BJ (cell line): ENCODE results near the gene STX3. TPM values are rescaled to one million over a fixed set of nuclear protein-coding genes. Genes with fewer than 3 reads are reported as not detected.

Source experiments
- CTCF ChIA-PET: fragments of 350-600 bp; formaldehyde crosslinking; extraction: SDS; loops from one replicate; lab custom pipeline; 2021; ENCODE audit warnings: antibody characterized with exemption, inconsistent platforms; lab: Yijun Ruan, JAX
- POLR2A ChIA-PET: fragments of 300-600 bp; sonication (Branson Sonifier 250); formaldehyde crosslinking; extraction: SDS; loops from one replicate; lab custom pipeline; 2021; ENCODE audit warnings: antibody characterized with exemption; lab: Charles Lee
- DNase-seq: peaks from one replicate; pipeline ENCODE4 v3.0.0-alpha.2; 2011; ENCODE audit warnings: low read depth
- H3K27me3 ChIP-seq: 2 replicates; pipeline ENCODE4 v1.6.0; 2011; ENCODE audit warnings: low read length; ENCODE audit not compliant: control insufficient read depth, insufficient read depth
- H3K36me3 ChIP-seq: 2 replicates; pipeline ENCODE4 v1.5.1; 2011; ENCODE audit warnings: low read length; ENCODE audit not compliant: control insufficient read depth, insufficient read depth
- H3K4me3 ChIP-seq: 2 replicates; pipeline ENCODE4 v1.5.1; 2011; ENCODE audit warnings: low read depth, mild to moderate bottlenecking, control low read depth, low read length
- CTCF ChIP-seq: IDR thresholded peaks from 2 replicates; pipeline ENCODE4 v1.5.1; 2011; ENCODE audit warnings: low read depth, mild to moderate bottlenecking, control low read depth, inconsistent platforms, low read length, moderate library complexity; ENCODE audit not compliant: insufficient read depth
- polyA plus RNA-seq: library from polyadenylated mRNA; depleted of rRNA; stranded (reverse); fragments of >200 nt; gene quantifications from 2 replicates; pipeline ENCODE4 v1.2.3, GENCODE V29; 2011; rRNA removed

STX3 gene
- polyA plus RNA-seq, 1 experiment = 8.8 TPM

- no peak for DNase-seq
- ChIA-PET CTCF (interaction anchor here (1.2 kb wide), 1 partner anchor 11 kb away, joined by 3 read pairs; no protein-coding TSS in a partner anchor), POLR2A (no interaction called here)
Observed at GRCh38 chr11:59854871-59855270, 99.7 kb downstream of the STX3 start.

More at GRCh38 chr11:59854871-59855270, 99.7 kb downstream of the STX3 start:
- no peak for TF ChIP-seq CTCF
- no peaks in the 10 kb centered on the region for H3K36me3 ChIP-seq
- no peak overlapping the region for H3K4me3 ChIP-seq
- H3K27me3 ChIP-seq = no peaks in the 10 kb centered on the region

Other genes with a start within 250 kb of the STX3 start
- not detected in 2 replicates for gene OR4D9, start 243.8 kb upstream of the STX3 start, polyA plus RNA-seq
- gene OSBP, start 139.6 kb upstream of the STX3 start, polyA plus RNA-seq = 10.0 and 16.1 TPM in 2 replicates
- 33.6 and 34.3 TPM in 2 replicates for gene PATL1, start 86.3 kb upstream of the STX3 start, polyA plus RNA-seq
- gene OR10V1, start 41.5 kb upstream of the STX3 start, polyA plus RNA-seq = not detected in 2 replicates
- 46.6 and 47.0 TPM in 2 replicates for gene MRPL16, start 55.4 kb downstream of the STX3 start, polyA plus RNA-seq
- gene CBLIF, start 90.1 kb downstream of the STX3 start, polyA plus RNA-seq = not detected in 2 replicates
- gene TCN1, start 111.1 kb downstream of the STX3 start, polyA plus RNA-seq = not detected in 2 replicates
- gene OOSP3, start 123.4 kb downstream of the STX3 start, polyA plus RNA-seq = not detected in 2 replicates
- not detected in 2 replicates for gene OOSP1, start 183.1 kb downstream of the STX3 start, polyA plus RNA-seq
- gene OOSP4A, start 208.7 kb downstream of the STX3 start, polyA plus RNA-seq = not detected in 2 replicates